H1 (cell line): ENCODE results near the gene R3HDML. TPM values are rescaled to one million over a fixed set of nuclear protein-coding genes. Genes with fewer than 3 reads are reported as not detected.
"Not testable (repeated sequence)": the region's sequence is repeated elsewhere in the genome, so short reads cannot be mapped to it uniquely, and the experiment has no call there.

Source experiments
- CTCF ChIA-PET: fragments of 300-600 bp; sonication (Branson Sonifier 250); formaldehyde crosslinking; loops from one replicate; lab custom pipeline; 2021; ENCODE audit not compliant: partially characterized antibody; lab: Charles Lee
- POLR2A ChIA-PET: fragments of 300-600 bp; sonication (Branson Sonifier 250); formaldehyde crosslinking; loops from one replicate; lab custom pipeline; 2021; ENCODE audit warnings: inconsistent platforms; ENCODE audit not compliant: partially characterized antibody; lab: Charles Lee
- DNase-seq, 2 experiments: peaks; one replicate each; pipeline versions ENCODE4 v3.0.0 to v3.0.0-alpha.2; 2010 to 2022; ENCODE audit warnings: low spot score in 2 of 2, low read depth in 1 of 2, mixed read lengths in 1 of 2
- FAIRE-seq: peaks from 2 replicates; lab custom pipeline; 2011; peaks lifted over from hg19 to GRCh38; lab: Jason Lieb, UNC
- H2AFZ ChIP-seq: 2 replicates; pipeline ENCODE4 v1.8.1; 2012; ENCODE audit warnings: low read length, inconsistent platforms
- H2AK5ac ChIP-seq: 2 replicates; pipeline ENCODE4 v1.6.1; 2013; ENCODE audit warnings: low read depth, low read length
- H2BK120ac ChIP-seq: replicated peaks from 2 replicates; pipeline ENCODE3; 2013; ENCODE audit warnings: low read depth, low read length, inconsistent platforms
- H2BK12ac ChIP-seq: 2 replicates; pipeline ENCODE4 v1.6.1; 2013; ENCODE audit warnings: low read depth, low read length
- H2BK15ac ChIP-seq: 2 replicates; pipeline ENCODE4 v1.6.1; 2013; ENCODE audit warnings: low read length
- H2BK20ac ChIP-seq: 2 replicates; pipeline ENCODE4 v1.6.1; 2013; ENCODE audit warnings: low read length
- H2BK5ac ChIP-seq: 2 replicates; pipeline ENCODE4 v1.6.1; 2013; ENCODE audit warnings: low read depth, low read length
- H3K14ac ChIP-seq: 2 replicates; pipeline ENCODE4 v1.6.1; 2013; ENCODE audit warnings: inconsistent platforms; ENCODE audit not compliant: insufficient read length
- H3K18ac ChIP-seq: 2 replicates; pipeline ENCODE4 v1.6.1; 2013; ENCODE audit warnings: low read length; ENCODE audit errors: extremely low read depth
- H3K23ac ChIP-seq: 2 replicates; pipeline ENCODE4 v1.6.1; 2013; ENCODE audit warnings: inconsistent platforms; ENCODE audit not compliant: insufficient read length
- H3K23me2 ChIP-seq: 2 replicates; pipeline ENCODE4 v1.6.1; 2013; ENCODE audit warnings: low read depth, low read length
- H3K27ac ChIP-seq: 2 replicates; pipeline ENCODE4 v1.6.1; 2011; ENCODE audit warnings: low read depth, low read length, inconsistent platforms
- H3K27me3 ChIP-seq, 4 experiments: replicated peaks in 1 of 4; 1 replicate in 1 of 4; 2 replicates in 3 of 4; pipeline versions ENCODE4 v1.6.1 to v1.8.1; 2011 to 2013; ENCODE audit warnings: low read length in 3 of 4, mild to moderate bottlenecking in 3 of 4, inconsistent platforms in 2 of 4, mixed read lengths in 2 of 4, moderate library complexity in 1 of 4; ENCODE audit not compliant: control insufficient read depth in 3 of 4, insufficient read depth in 3 of 4; ENCODE audit errors: extremely low read depth in 1 of 4
- H3K36me3 ChIP-seq, 4 experiments: 2 replicates each; pipeline versions ENCODE4 v1.6.1 to v1.8.1; 2011 to 2013; ENCODE audit warnings: mild to moderate bottlenecking in 4 of 4, low read length in 3 of 4, moderate library complexity in 2 of 4, control low read depth in 1 of 4, inconsistent platforms in 1 of 4; ENCODE audit not compliant: insufficient read depth in 4 of 4, control insufficient read depth in 2 of 4
- H3K4ac ChIP-seq: replicated peaks from 2 replicates; pipeline ENCODE3; 2013; ENCODE audit warnings: low read length, low read depth, mixed read lengths, inconsistent platforms; ENCODE audit not compliant: insufficient read length
- H3K4me1 ChIP-seq, 4 experiments: replicated peaks in 1 of 4; 1 replicate in 1 of 4; 2 replicates in 3 of 4; pipeline versions ENCODE4 v1.6.1 to v1.8.1; 2011 to 2013; ENCODE audit warnings: low read length in 3 of 4, inconsistent platforms in 2 of 4, mixed read lengths in 1 of 4; ENCODE audit not compliant: insufficient read depth in 4 of 4, control insufficient read depth in 3 of 4
- H3K4me2 ChIP-seq, 2 experiments: 2 replicates each; pipeline versions ENCODE4 v1.6.1 to v1.8.1; 2011 to 2013; ENCODE audit warnings: low read depth in 2 of 2, low read length in 2 of 2, control low read depth in 1 of 2, inconsistent platforms in 1 of 2, mild to moderate bottlenecking in 1 of 2; ENCODE audit not compliant: insufficient read depth in 1 of 2
- H3K4me3 ChIP-seq, 4 experiments: fragments of 200-600, 300-600 bp in 1 of 4; sonication (generic), shearing (Covaris generic), sonication (Bioruptor Twin) in 1 of 4; 2 replicates each; pipeline versions ENCODE4 v1.5.1 to v1.8.1; 2011 to 2016; ENCODE audit warnings: low read length in 4 of 4, low read depth in 3 of 4, control low read depth in 2 of 4, inconsistent platforms in 2 of 4, mild to moderate bottlenecking in 2 of 4, mixed read lengths in 1 of 4, moderate library complexity in 1 of 4; ENCODE audit not compliant: insufficient read depth in 2 of 4; ENCODE audit errors: extremely low read depth in 1 of 4
- H3K56ac ChIP-seq: replicated peaks from 2 replicates; pipeline ENCODE3; 2013; ENCODE audit warnings: low read depth, mild to moderate bottlenecking, mixed read lengths, low read length, inconsistent platforms; ENCODE audit not compliant: insufficient read length
- H3K79me1 ChIP-seq: 2 replicates; pipeline ENCODE4 v1.6.1; 2013; ENCODE audit warnings: low read depth, low read length, control low read depth
- H3K79me2 ChIP-seq, 2 experiments: 2 replicates each; pipeline versions ENCODE4 v1.6.1 to v1.8.1; 2012 to 2013; ENCODE audit warnings: low read length in 2 of 2, mild to moderate bottlenecking in 2 of 2, inconsistent platforms in 1 of 2; ENCODE audit not compliant: insufficient read depth in 2 of 2, control insufficient read depth in 1 of 2
- H3K9ac ChIP-seq, 4 experiments: replicated peaks in 1 of 4; 1 replicate in 1 of 4; 2 replicates in 3 of 4; pipeline versions ENCODE4 v1.6.1 to v1.8.1; 2011 to 2013; ENCODE audit warnings: low read depth in 3 of 4, low read length in 3 of 4, control low read depth in 2 of 4, mild to moderate bottlenecking in 2 of 4, moderate library complexity in 2 of 4, inconsistent platforms in 1 of 4; ENCODE audit errors: extremely low read depth in 1 of 4
- H3K9me3 ChIP-seq, 2 experiments: 2 replicates each; pipeline versions ENCODE4 v1.6.1 to v1.8.1; 2012 to 2013; ENCODE audit warnings: mild to moderate bottlenecking in 2 of 2, moderate library complexity in 2 of 2, control low read depth in 1 of 2, inconsistent platforms in 1 of 2, low read depth in 1 of 2, low read length in 1 of 2, mixed read lengths in 1 of 2; ENCODE audit not compliant: insufficient read depth in 2 of 2
- H4K20me1 ChIP-seq, 2 experiments: replicated peaks in 1 of 2; 2 replicates each; pipeline versions ENCODE3 to v1.8.1; 2011 to 2013; ENCODE audit warnings: inconsistent platforms in 2 of 2, low read length in 2 of 2, mild to moderate bottlenecking in 1 of 2; ENCODE audit not compliant: insufficient read depth in 2 of 2, control insufficient read depth in 1 of 2
- H4K5ac ChIP-seq: 2 replicates; pipeline ENCODE4 v1.6.1; 2013; ENCODE audit warnings: low read length, low read depth, mixed read lengths, inconsistent platforms; ENCODE audit not compliant: insufficient read length
- H4K8ac ChIP-seq: 2 replicates; pipeline ENCODE4 v1.8.0; 2013; ENCODE audit warnings: mild to moderate bottlenecking, moderate library complexity, low read length, inconsistent platforms; ENCODE audit not compliant: insufficient read depth; ENCODE audit errors: extremely low read depth
- H4K91ac ChIP-seq: replicated peaks from 2 replicates; pipeline ENCODE3; 2013; ENCODE audit warnings: low read length, mixed read lengths, inconsistent platforms; ENCODE audit not compliant: insufficient read length
- ATF2 ChIP-seq: IDR thresholded peaks from 2 replicates; pipeline ENCODE4 v1.6.1; 2012; ENCODE audit warnings: low read length, inconsistent platforms
- CTBP2 ChIP-seq: IDR thresholded peaks from 2 replicates; pipeline ENCODE4 v1.7.0; 2011; ENCODE audit warnings: borderline replicate concordance, mild to moderate bottlenecking, moderate library complexity, mixed read lengths, low read length; ENCODE audit not compliant: insufficient read depth, insufficient read length
- EP300 ChIP-seq, 2 experiments: IDR thresholded peaks; 1 replicate in 1 of 2; 2 replicates in 1 of 2; pipeline ENCODE4 v1.6.1; 2011 to 2012; ENCODE audit warnings: low read depth in 2 of 2, low read length in 2 of 2, mild to moderate bottlenecking in 2 of 2, borderline replicate concordance in 1 of 2, inconsistent platforms in 1 of 2, moderate library complexity in 1 of 2
- RAD21 ChIP-seq, 2 experiments: IDR thresholded peaks in 1 of 2; conservative IDR thresholded peaks in 1 of 2; 2 replicates each; pipeline ENCODE4 v1.6.1; 2011; ENCODE audit warnings: low read depth in 2 of 2, low read length in 2 of 2, improper control_type of control experiment in 1 of 2, inconsistent platforms in 1 of 2, mild to moderate bottlenecking in 1 of 2, moderate library complexity in 1 of 2
- WGBS, 2 experiments: shearing (Covaris generic) in 1 of 2; methylation state at CpG; one replicate each; pipeline versions ENCODE4 v1.1.6 to v1.1.7; 2013 to 2015; ENCODE audit warnings: low lambda C conversion rate in 2 of 2, mixed read lengths in 2 of 2, inconsistent platforms in 1 of 2, low coverage in 1 of 2, missing lambda C conversion rate in 1 of 2; ENCODE audit not compliant: insufficient replicate concordance in 2 of 2, insufficient coverage in 1 of 2, insufficient read length in 1 of 2; ENCODE audit errors: extremely low coverage in 1 of 2, missing lambda C conversion rate in 1 of 2; 5-methylcytosine and 5-hydroxymethylcytosine counted together
- polyA plus RNA-seq, 7 experiments: library from polyadenylated mRNA; depleted of rRNA in 3 of 7; stranded (reverse) in 5 of 7; unstranded in 2 of 7; fragments of >200 nt in 5 of 7; fragments of 200-250 nt in 2 of 7; gene quantifications; 1 replicate in 5 of 7; 2 replicates in 1 of 7; 4 replicates in 1 of 7; pipeline versions ENCODE4 v1.2.1 to v1.2.3, GENCODE V29; 2011 to 2013; ENCODE audit warnings: missing spikeins in 2 of 7, mixed read lengths in 2 of 7
- total RNA-seq: library from RNA; stranded (reverse); fragmentation: NEBNext Ultra II Directional; extraction: Animal tissue kit (Norgen Biotek cat#: 25700); gene quantifications from 2 replicates; pipeline ENCODE4 v1.2.1, GENCODE V29; 2021

R3HDML gene
- total and polyA plus RNA-seq, 2 of the 8 experiments (the other 6 are each of a cell fraction or from before 2014, with no cell fraction given) = not detected

DNA sequence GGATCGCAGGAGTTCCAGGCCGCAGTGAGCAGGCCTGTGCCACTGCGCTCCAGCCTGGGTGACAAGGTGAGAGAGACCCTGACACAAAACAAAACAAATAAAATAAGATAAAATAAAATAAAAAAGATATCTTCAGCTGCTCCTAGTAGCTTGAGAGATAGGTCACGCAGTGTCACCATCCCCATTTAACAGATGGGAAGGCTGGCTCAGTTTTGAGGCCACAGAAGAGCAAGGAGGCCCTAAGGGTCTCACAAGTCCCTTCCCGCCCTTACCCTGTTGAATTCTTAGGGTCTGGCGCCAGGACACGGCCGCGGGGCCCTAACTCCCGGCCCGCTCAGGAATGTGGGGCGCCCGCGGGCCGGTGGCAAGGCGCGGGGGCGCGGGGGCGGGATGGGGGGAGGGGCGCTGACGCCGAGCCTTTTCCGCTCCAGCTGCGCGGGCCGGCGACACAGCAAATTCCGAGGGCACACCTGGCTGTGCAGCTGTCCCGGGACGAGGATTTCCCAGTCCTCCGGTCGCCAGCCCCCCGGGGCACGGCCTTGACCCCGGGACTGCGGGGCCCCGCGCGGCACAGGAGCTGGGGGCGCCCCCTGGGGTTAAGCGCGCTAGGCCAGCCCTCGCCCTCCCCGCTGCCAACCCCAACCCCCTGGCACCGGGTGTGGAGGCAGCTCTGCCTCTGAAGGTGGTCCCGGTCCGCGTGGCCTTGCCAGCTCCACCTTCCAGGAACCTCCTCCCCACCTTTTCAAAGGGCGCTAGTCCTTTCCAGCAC lies 10.3 kb upstream of the R3HDML start (continued):
- TF ChIP-seq ATF2 (no peak), CTBP2 (peak; percentile 27), EP300 (IDR thresholded peaks at IDR 0.05; ENCODE audit: borderline replicate concordance in 1 of 2, low read depth in 2 of 2, low read length in 2 of 2) (peak; percentile 5 to 48; a peak in 2 of 3 replicates), RAD21 (IDR thresholded peaks at IDR 0.05 in 1 of 2, conservative IDR thresholded peaks at IDR 0.05 in 1 of 2; ENCODE audit: low read depth in 2 of 2, low read length in 2 of 2) (no peak)

DNA sequence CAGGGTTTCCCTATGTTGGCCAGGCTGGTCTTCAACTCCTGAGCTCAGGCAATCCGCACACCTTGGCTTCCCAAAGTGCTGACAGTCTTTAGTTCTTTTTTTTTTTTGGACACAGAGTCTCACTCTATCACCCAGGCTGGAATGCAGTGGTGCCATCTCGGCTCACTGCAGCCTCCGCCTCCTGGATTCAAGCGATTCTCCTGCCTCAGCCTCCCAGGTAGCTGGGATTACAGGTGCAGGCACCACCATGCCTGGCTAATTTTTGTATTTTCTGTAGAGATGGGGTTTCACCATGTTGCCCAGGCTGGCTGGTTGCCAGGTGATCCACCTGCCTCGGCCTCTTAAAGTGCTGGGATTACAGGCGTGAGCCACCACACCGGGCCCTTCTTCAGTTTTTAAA lies 9.1 kb upstream of the R3HDML start:
- H3K9ac ChIP-seq, H2AK5ac ChIP-seq, H3K4me3 ChIP-seq, H3K14ac ChIP-seq, H3K79me1 ChIP-seq, H2BK120ac ChIP-seq, H3K23ac ChIP-seq, H2BK12ac ChIP-seq, H3K27me3 ChIP-seq, FAIRE-seq, H3K9me3 ChIP-seq, H2BK15ac ChIP-seq, H3K36me3 ChIP-seq, H2BK20ac ChIP-seq, H4K20me1 ChIP-seq, H4K91ac ChIP-seq, H4K8ac ChIP-seq, H4K5ac ChIP-seq, H3K4me2 ChIP-seq, H3K56ac ChIP-seq, H3K4ac ChIP-seq, H2AFZ ChIP-seq, DNase-seq, H3K27ac ChIP-seq, H3K4me1 ChIP-seq, H3K79me2 ChIP-seq, H3K23me2 ChIP-seq, H3K18ac ChIP-seq, H2BK5ac ChIP-seq: not testable (repeated sequence)
- CTCF ChIA-PET = interaction anchor here (1.0 to 4.9 kb wide), 5 partner anchors 10 to 57 kb away, joined by 3 to 40 read pairs (median 4); partner anchors contain the start of gene FITM2
- WGBS, 2 experiments = 85% methylated on average over 7 of the region's 7 CpGs; no CpG with 5 or more reads in 1 of the 2 experiments
- POLR2A ChIA-PET = interaction anchor here (1.8 to 4.0 kb wide), 2 partner anchors 16 to 117 kb away, joined by 3 to 14 read pairs; partner anchors contain the start of genes FITM2 and OSER1
